ENCODE data around the gene NELL1.

The NELL1 gene

GRCh38 chr11:20661850-20662249, 7.5 kb upstream of the NELL1 start:
- in situ Hi-C loops (cut with MboI; ENCODE audit: low sequenced_read_pairs): no loop called here

GRCh38 chr11:20668131-20668809, 1.1 kb upstream of the NELL1 start:
- in situ Hi-C loops (cut with MboI; ENCODE audit: low sequenced_read_pairs): no loop called here

GRCh38 chr11:20669820-20670684, 666 bp downstream of the NELL1 start:
- in situ Hi-C loops (cut with MboI; ENCODE audit: low sequenced_read_pairs): no loop called here

GRCh38 chr11:20670932-20671403, 1.6 kb downstream of the NELL1 start:
- in situ Hi-C loops (cut with MboI; ENCODE audit: low sequenced_read_pairs): no loop called here

- in situ Hi-C loops (cut with MboI; ENCODE audit: low sequenced_read_pairs): no loop called here
Observed at GRCh38 chr11:20671856-20672546, 2.6 kb downstream of the NELL1 start.

- in situ Hi-C loops (cut with MboI; ENCODE audit: low sequenced_read_pairs): no loop called here
Observed at GRCh38 chr11:20672575-20672974, 3.2 kb downstream of the NELL1 start.

- in situ Hi-C loops (cut with MboI; ENCODE audit: low sequenced_read_pairs): no loop called here
Observed at GRCh38 chr11:20676658-20677057, 7.3 kb downstream of the NELL1 start.

- in situ Hi-C loops (cut with MboI; ENCODE audit: low sequenced_read_pairs): no loop called here
Observed at GRCh38 chr11:20688761-20689160, 19.4 kb downstream of the NELL1 start.

- in situ Hi-C loops (cut with MboI; ENCODE audit: low sequenced_read_pairs): no loop called here
Observed at GRCh38 chr11:20707876-20708275, 38.5 kb downstream of the NELL1 start.

GRCh38 chr11:20712912-20713311, 43.5 kb downstream of the NELL1 start:
- in situ Hi-C loops (cut with MboI; ENCODE audit: low sequenced_read_pairs): no loop called here

GRCh38 chr11:20715464-20715863, 46.1 kb downstream of the NELL1 start:
- in situ Hi-C loops (cut with MboI; ENCODE audit: low sequenced_read_pairs): no loop called here

- in situ Hi-C loops (cut with MboI; ENCODE audit: low sequenced_read_pairs): no loop called here
Observed at GRCh38 chr11:20715931-20716330, 46.5 kb downstream of the NELL1 start.

- in situ Hi-C loops (cut with MboI; ENCODE audit: low sequenced_read_pairs): no loop called here
Observed at GRCh38 chr11:20719821-20720220, 50.4 kb downstream of the NELL1 start.

GRCh38 chr11:20723366-20723765, 54.0 kb downstream of the NELL1 start:
- in situ Hi-C loops (cut with MboI; ENCODE audit: low sequenced_read_pairs): no loop called here

GRCh38 chr11:20729597-20730105, 60.3 kb downstream of the NELL1 start:
- in situ Hi-C loops (cut with MboI; ENCODE audit: low sequenced_read_pairs): no loop called here

GRCh38 chr11:20731676-20732215, 62.4 kb downstream of the NELL1 start:
- in situ Hi-C loops (cut with MboI; ENCODE audit: low sequenced_read_pairs): no loop called here

GRCh38 chr11:20739107-20739506, 69.7 kb downstream of the NELL1 start:
- in situ Hi-C loops (cut with MboI; ENCODE audit: low sequenced_read_pairs): no loop called here

GRCh38 chr11:20739577-20739976, 70.2 kb downstream of the NELL1 start:
- in situ Hi-C loops (cut with MboI; ENCODE audit: low sequenced_read_pairs): no loop called here

GRCh38 chr11:20754933-20755332, 85.5 kb downstream of the NELL1 start:
- in situ Hi-C loops (cut with MboI; ENCODE audit: low sequenced_read_pairs): no loop called here

GRCh38 chr11:20759541-20759940, 90.2 kb downstream of the NELL1 start:
- in situ Hi-C loops (cut with MboI; ENCODE audit: low sequenced_read_pairs): no loop called here

- in situ Hi-C loops (cut with MboI; ENCODE audit: low sequenced_read_pairs): no loop called here
Observed at GRCh38 chr11:20760811-20761210, 91.4 kb downstream of the NELL1 start.

All from hTERT RPE-1 (cell line).